HEK293 (cell line): Measurements from ENCODE around the gene AGGF1.
A peak's percentile ranks its signal among the peaks of the same experiment; 100 is the strongest.

Experiments
- ELK4 ChIP-seq: IDR thresholded peaks from 2 replicates; pipeline ENCODE4 v1.6.1; 2011; ENCODE audit warnings: mild to moderate bottlenecking, low read depth, low read length, borderline replicate concordance
- GFI1B ChIP-seq: fragments of 450-650 bp; formaldehyde crosslinking; IDR thresholded peaks from 2 replicates; pipeline ENCODE4 v1.5.1; 2016; ENCODE audit warnings: missing biosample characterization, missing genetic modification characterization
- HOXA7 ChIP-seq: sonication (generic); formaldehyde crosslinking; IDR thresholded peaks from 2 replicates; pipeline ENCODE4 v1.8.1; 2022; ENCODE audit warnings: missing genetic modification reagents, borderline replicate concordance
- HOXD13 ChIP-seq: sonication (generic); formaldehyde crosslinking; IDR thresholded peaks from 2 replicates; pipeline ENCODE4 v1.8.0; 2022; ENCODE audit warnings: missing genetic modification reagents, borderline replicate concordance
- KLF10 ChIP-seq: fragments of 450-650 bp; IDR thresholded peaks from 2 replicates; pipeline ENCODE4 v1.5.1; 2018; ENCODE audit warnings: missing biosample characterization, mild to moderate bottlenecking, missing genetic modification characterization
- KLF16 ChIP-seq: fragments of 450-650 bp; formaldehyde crosslinking; IDR thresholded peaks from 2 replicates; pipeline ENCODE4 v1.5.1; 2017; ENCODE audit warnings: missing biosample characterization, missing genetic modification characterization
- OSR2 ChIP-seq: fragments of 450-650 bp; formaldehyde crosslinking; IDR thresholded peaks from 2 replicates; pipeline ENCODE4 v1.5.1; 2016; ENCODE audit warnings: missing biosample characterization, missing genetic modification characterization
- PRDM1 ChIP-seq: fragments of 450-650 bp; formaldehyde crosslinking; IDR thresholded peaks from 2 replicates; pipeline ENCODE4; 2016; ENCODE audit warnings: missing biosample characterization, missing genetic modification characterization
- SP7 ChIP-seq: fragments of 450-650 bp; formaldehyde crosslinking; IDR thresholded peaks from 2 replicates; pipeline ENCODE4 v1.5.1; 2016; ENCODE audit warnings: missing biosample characterization, missing genetic modification characterization
- ZBTB10 ChIP-seq: fragments of 450-650 bp; formaldehyde crosslinking; IDR thresholded peaks from 2 replicates; pipeline ENCODE4 v1.5.1; 2016; ENCODE audit warnings: missing biosample characterization, missing genetic modification characterization
- ZBTB17 ChIP-seq: fragments of 450-650 bp; formaldehyde crosslinking; IDR thresholded peaks from 2 replicates; pipeline ENCODE4 v1.5.1; 2016; ENCODE audit warnings: missing biosample characterization, missing genetic modification characterization
- ZBTB21 ChIP-seq: fragments of 450-650 bp; formaldehyde crosslinking; IDR thresholded peaks from 2 replicates; pipeline ENCODE4 v1.5.1; 2017; ENCODE audit warnings: missing biosample characterization, missing genetic modification characterization
- ZBTB48 ChIP-seq: fragments of 450-650 bp; formaldehyde crosslinking; IDR thresholded peaks from 2 replicates; pipeline ENCODE4 v1.5.1; 2016; ENCODE audit warnings: missing biosample characterization, missing genetic modification characterization
- ZBTB6 ChIP-seq: fragments of 450-650 bp; formaldehyde crosslinking; IDR thresholded peaks from 2 replicates; pipeline ENCODE4 v1.5.1; 2017; ENCODE audit warnings: missing biosample characterization, missing genetic modification characterization
- ZFP41 ChIP-seq: fragments of 450-650 bp; formaldehyde crosslinking; IDR thresholded peaks from 2 replicates; pipeline ENCODE4 v1.5.1; 2016; ENCODE audit warnings: missing biosample characterization, missing genetic modification characterization, borderline replicate concordance
- ZNF112 ChIP-seq: fragments of 450-650 bp; formaldehyde crosslinking; IDR thresholded peaks from 2 replicates; pipeline ENCODE4 v1.5.0; 2017; ENCODE audit warnings: missing biosample characterization, missing genetic modification characterization
- ZNF138 ChIP-seq: fragments of 450-650 bp; formaldehyde crosslinking; IDR thresholded peaks from 2 replicates; pipeline ENCODE4 v1.5.1; 2016; ENCODE audit warnings: missing biosample characterization, missing genetic modification characterization, borderline replicate concordance
- ZNF157 ChIP-seq: fragments of 450-650 bp; formaldehyde crosslinking; IDR thresholded peaks from 2 replicates; pipeline ENCODE4 v1.5.1; 2016; ENCODE audit warnings: missing biosample characterization, missing genetic modification characterization
- ZNF174 ChIP-seq: fragments of 450-650 bp; formaldehyde crosslinking; IDR thresholded peaks from 2 replicates; pipeline ENCODE4 v1.5.0; 2017; ENCODE audit warnings: missing biosample characterization, mild to moderate bottlenecking, missing genetic modification characterization
- ZNF19 ChIP-seq: fragments of 450-650 bp; formaldehyde crosslinking; IDR thresholded peaks from 2 replicates; pipeline ENCODE4; 2016; ENCODE audit warnings: missing biosample characterization, missing genetic modification characterization, low read depth
- ZNF214 ChIP-seq: fragments of 450-650 bp; formaldehyde crosslinking; IDR thresholded peaks from 2 replicates; pipeline ENCODE4 v1.5.1; 2017; ENCODE audit warnings: missing biosample characterization, mild to moderate bottlenecking, missing genetic modification characterization, borderline replicate concordance
- ZNF354C ChIP-seq: fragments of 450-650 bp; formaldehyde crosslinking; IDR thresholded peaks from 2 replicates; pipeline ENCODE4 v1.5.1; 2016; ENCODE audit warnings: missing biosample characterization, missing genetic modification characterization, low read depth, borderline replicate concordance
- ZNF366 ChIP-seq: fragments of 450-650 bp; formaldehyde crosslinking; conservative IDR thresholded peaks from 2 replicates; pipeline ENCODE4 v1.5.1; 2016; ENCODE audit warnings: missing biosample characterization, missing genetic modification characterization
- ZNF37A ChIP-seq: fragments of 450-650 bp; IDR thresholded peaks from 2 replicates; pipeline ENCODE4 v1.5.1; 2018; ENCODE audit warnings: missing biosample characterization, missing genetic modification characterization
- ZNF391 ChIP-seq: fragments of 450-650 bp; formaldehyde crosslinking; IDR thresholded peaks from 2 replicates; pipeline ENCODE4 v1.5.1; 2016; ENCODE audit warnings: low read depth, missing biosample characterization, missing genetic modification characterization, borderline replicate concordance
- ZNF501 ChIP-seq: fragments of 450-650 bp; formaldehyde crosslinking; IDR thresholded peaks from 2 replicates; pipeline ENCODE4 v1.5.1; 2016; ENCODE audit warnings: missing biosample characterization, missing genetic modification characterization
- ZNF529 ChIP-seq: fragments of 450-650 bp; formaldehyde crosslinking; IDR thresholded peaks from 2 replicates; pipeline ENCODE4 v1.5.1; 2017; ENCODE audit warnings: missing genetic modification characterization, missing biosample characterization; ENCODE audit not compliant: insufficient replicate concordance
- ZNF530 ChIP-seq: fragments of 450-650 bp; formaldehyde crosslinking; IDR thresholded peaks from 2 replicates; pipeline ENCODE4 v1.5.1; 2016; ENCODE audit warnings: low read depth, missing biosample characterization, missing genetic modification characterization
- ZNF548 ChIP-seq: fragments of 450-650 bp; formaldehyde crosslinking; IDR thresholded peaks from 2 replicates; pipeline ENCODE4 v1.5.1; 2016; ENCODE audit warnings: missing biosample characterization, missing genetic modification characterization
- ZNF558 ChIP-seq: fragments of 450-650 bp; formaldehyde crosslinking; IDR thresholded peaks from 2 replicates; pipeline ENCODE4 v1.5.1; 2016; ENCODE audit warnings: missing biosample characterization, missing genetic modification characterization
- ZNF560 ChIP-seq: fragments of 450-650 bp; formaldehyde crosslinking; IDR thresholded peaks from 2 replicates; pipeline ENCODE4 v1.5.1; 2017; ENCODE audit warnings: missing biosample characterization, missing genetic modification characterization, borderline replicate concordance
- ZNF623 ChIP-seq: fragments of 450-650 bp; formaldehyde crosslinking; IDR thresholded peaks from 2 replicates; pipeline ENCODE4 v1.5.1; 2016; ENCODE audit warnings: missing biosample characterization, missing genetic modification characterization
- ZNF747 ChIP-seq: fragments of 450-650 bp; formaldehyde crosslinking; IDR thresholded peaks from 2 replicates; pipeline ENCODE4 v1.5.1; 2016; ENCODE audit warnings: missing biosample characterization, missing genetic modification characterization
- ZNF76 ChIP-seq: fragments of 450-650 bp; formaldehyde crosslinking; IDR thresholded peaks from 2 replicates; pipeline ENCODE4; 2016; ENCODE audit warnings: low read depth, missing biosample characterization, missing genetic modification characterization, borderline replicate concordance
- ZSCAN23 ChIP-seq: fragments of 450-650 bp; formaldehyde crosslinking; IDR thresholded peaks from 2 replicates; pipeline ENCODE4 v1.5.1; 2016; ENCODE audit warnings: missing biosample characterization, missing genetic modification characterization
- TF ChIP-seq, protein P1 (sequence below): fragments of 450-650 bp; formaldehyde crosslinking; IDR thresholded peaks from 2 replicates; pipeline ENCODE4 v1.5.1; 2016; ENCODE audit warnings: missing biosample characterization, missing genetic modification characterization

Gene AGGF1

DNA sequence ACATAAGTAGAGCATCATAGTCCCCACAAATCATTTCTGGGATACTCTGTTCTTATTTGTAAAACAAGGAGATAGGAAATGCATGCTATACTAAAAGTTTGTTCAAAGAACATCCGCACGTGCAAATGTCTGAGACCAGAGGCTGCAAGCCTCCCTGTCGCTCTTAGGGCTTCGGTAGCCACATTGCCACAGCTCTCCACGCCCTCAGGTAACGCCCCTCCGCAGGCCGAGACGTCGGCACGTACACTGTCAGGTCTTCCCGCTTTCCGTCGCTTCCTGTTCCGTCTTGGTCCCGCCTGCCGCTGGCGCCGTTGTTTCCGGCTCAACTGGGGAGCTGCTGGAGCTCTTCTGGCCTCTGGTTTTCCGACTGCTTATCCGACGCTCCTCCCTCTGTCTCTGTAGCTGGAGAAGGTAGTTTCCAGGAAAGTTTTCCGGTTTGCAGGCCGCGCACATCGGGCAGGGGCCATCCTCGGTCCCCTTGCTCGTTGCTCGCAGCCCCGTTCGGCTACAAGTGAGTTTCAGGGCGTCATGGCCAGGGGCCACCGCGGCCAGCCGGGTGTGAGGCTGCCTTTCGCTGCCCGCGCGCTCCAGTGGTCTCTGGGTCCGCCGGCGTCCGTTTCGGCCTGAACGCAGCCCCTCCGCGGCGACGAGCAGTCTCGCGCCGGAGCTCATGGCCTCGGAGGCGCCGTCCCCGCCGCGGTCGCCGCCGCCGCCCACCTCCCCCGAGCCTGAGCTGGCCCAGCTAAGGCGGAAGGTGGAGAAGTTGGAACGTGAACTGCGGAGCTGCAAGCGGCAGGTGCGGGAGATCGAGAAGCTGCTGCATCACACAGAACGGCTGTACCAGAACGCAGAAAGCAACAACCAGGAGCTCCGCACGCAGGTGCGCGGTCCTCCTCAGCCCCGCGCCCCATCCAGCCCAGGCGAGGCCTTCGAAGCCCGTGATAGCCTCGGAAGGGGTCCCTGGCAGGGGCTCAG lies at the start of gene AGGF1 (continued):
- TF ChIP-seq ZBTB10 (tag by site-specific recombination) (no peak; the same call in 1 of the 2 replicates), ZNF19 (tag by site-specific recombination) (no peak), ZFP41 (no peak), ZNF391 (tag by site-specific recombination) (no peak), ZNF157 (no peak), ELK4 (no peak), ZNF623 (tag by site-specific recombination) (0 out of 2 replicates have a peak, but pooled peaks have one; percentile 13), ZBTB48 (tag by site-specific recombination) (peak; percentile 37; the same call in 1 of the 2 replicates), ZNF366 (tag by site-specific recombination) (peak; percentile 89), KLF16 (tag by site-specific recombination) (no peak), ZBTB6 (tag by site-specific recombination) (0 out of 2 replicates have a peak, but pooled peaks have one; percentile 7), ZNF138 (no peak), ZNF548 (tag by site-specific recombination) (no peak), ZNF558 (tag by site-specific recombination) (no peak), ZBTB17 (tag by site-specific recombination) (peak; percentile 86), PRDM1 (no peak), ZBTB21 (tag by site-specific recombination) (peak; percentile 37; the same call in 1 of the 2 replicates), SP7 (peak; percentile 65), ZNF530 (tag by site-specific recombination) (no peak), ZNF354C (tag by site-specific recombination) (no peak), HOXA7 (CRISPR knock-in tag) (no peak), ZNF174 (no peak), ZNF560 (tag by site-specific recombination) (no peak), ZNF747 (tag by site-specific recombination) (no peak), ZNF214 (tag by site-specific recombination) (no peak), ZNF37A (tag by site-specific recombination) (no peak), GFI1B (tag by site-specific recombination) (no peak), KLF10 (tag by site-specific recombination) (no peak; the same call in 1 of the 2 replicates), HOXD13 (CRISPR knock-in tag) (no peak), ZNF501 (tag by site-specific recombination) (peak; percentile 89), ZNF76 (peak; percentile 51; the same call in 1 of the 2 replicates), ZNF529 (no peak), ZNF112 (no peak), OSR2 (tag by site-specific recombination) (no peak), ZSCAN23 (no peak)
- TF ChIP-seq, protein P1, sequence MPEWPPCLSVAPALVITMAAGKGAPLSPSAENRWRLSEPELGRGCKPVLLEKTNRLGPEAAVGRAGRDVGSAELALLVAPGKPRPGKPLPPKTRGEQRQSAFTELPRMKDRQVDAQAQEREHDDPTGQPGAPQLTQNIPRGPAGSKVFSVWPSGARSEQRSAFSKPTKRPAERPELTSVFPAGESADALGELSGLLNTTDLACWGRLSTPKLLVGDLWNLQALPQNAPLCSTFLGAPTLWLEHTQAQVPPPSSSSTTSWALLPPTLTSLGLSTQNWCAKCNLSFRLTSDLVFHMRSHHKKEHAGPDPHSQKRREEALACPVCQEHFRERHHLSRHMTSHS (tag by site-specific recombination) = no peak
